Gastrocnemius medialis (tissue), 4 donors: ENCODE measurements around the gene MOCS2. TPM values are rescaled to one million over a fixed set of nuclear protein-coding genes. Genes with fewer than 3 reads are reported as not detected.

Experiments
- ATAC-seq, 2 donors: fragments of 150-250 bp; one replicate each; pipeline ENCODE4 v1.9.1; 2016
- DNase-seq, 2 donors: peaks; one replicate each; pipeline ENCODE4 v3.0.0-alpha.2; 2019
- H3K27ac ChIP-seq, 4 donors: fragments of 200-600 bp; sonication (generic); 1 replicate in 1 of 4; 2 replicates in 3 of 4; pipeline ENCODE4 v1.5.1; 2016 to 2018; ENCODE audit warnings: mild to moderate bottlenecking in 2 of 4, moderate library complexity in 1 of 4
- H3K27me3 ChIP-seq, 3 donors: fragments of 200-600 bp; sonication (generic) in 2 of 3; 1 replicate in 1 of 3; 2 replicates in 2 of 3; pipeline versions ENCODE4 v1.5.1 to v1.6.0; 2016 to 2019; ENCODE audit warnings: mild to moderate bottlenecking in 1 of 3, moderate library complexity in 1 of 3
- H3K36me3 ChIP-seq, 2 donors: fragments of 200-600 bp; sonication (generic) in 1 of 2; one replicate each; pipeline ENCODE4 v1.5.1; 2017 to 2018
- H3K4me1 ChIP-seq, 2 donors: fragments of 200-600 bp; sonication (generic) in 1 of 2; one replicate each; pipeline ENCODE4 v1.5.1; 2016 to 2017; ENCODE audit warnings: mild to moderate bottlenecking in 2 of 2
- H3K4me3 ChIP-seq, 4 donors: fragments of 200-600 bp; sonication (generic) in 3 of 4; 1 replicate in 1 of 4; 2 replicates in 3 of 4; pipeline ENCODE4 v1.5.1; 2016 to 2019; ENCODE audit warnings: mild to moderate bottlenecking in 2 of 4
- H3K9me3 ChIP-seq, 3 donors: fragments of 200-600 bp; sonication (generic) in 2 of 3; 1 replicate in 1 of 3; 2 replicates in 2 of 3; pipeline ENCODE4 v1.5.1; 2016 to 2019
- POLR2A ChIP-seq, 2 donors: fragments of 450-650 bp; IDR thresholded peaks; one replicate each; pipeline ENCODE4 v1.6.1; 2017; ENCODE audit warnings: antibody characterized with exemption in 2 of 2, mild to moderate bottlenecking in 2 of 2, moderate library complexity in 2 of 2
- in situ Hi-C, 4 donors: fragments of 200-750 bp; cut with MboI; loops; one replicate each; pipeline versions ENCODE4 v1.15.0 to v1.8.0; 2017; ENCODE audit warnings: low sequenced_read_pairs in 4 of 4
- intact Hi-C: fragments of 100-400 bp; cut with DNase I; formaldehyde crosslinking; loops from one replicate; pipeline ENCODE4 v1.15.1; 2023; ENCODE audit warnings: low total_unique reads
- total RNA-seq, 4 donors: library from RNA; depleted of rRNA; stranded (reverse); fragments of >200 nt; gene quantifications; one replicate each; pipeline versions ENCODE4 v1.1.0 to v1.2.3, GENCODE V29; 2016
- TF ChIP-seq, protein P1 (sequence below), 5 experiments: fragments of 450-650 bp in 3 of 5; fragments of 200-600 bp in 2 of 5; sonication (generic) in 2 of 5; IDR thresholded peaks in 4 of 5; conservative IDR thresholded peaks in 1 of 5; 1 replicate in 4 of 5; 2 replicates in 1 of 5; pipeline ENCODE4 v1.5.1; 2016 to 2019; ENCODE audit warnings: antibody characterized with exemption in 5 of 5, mild to moderate bottlenecking in 3 of 5, moderate library complexity in 3 of 5

The MOCS2 gene, protein sequence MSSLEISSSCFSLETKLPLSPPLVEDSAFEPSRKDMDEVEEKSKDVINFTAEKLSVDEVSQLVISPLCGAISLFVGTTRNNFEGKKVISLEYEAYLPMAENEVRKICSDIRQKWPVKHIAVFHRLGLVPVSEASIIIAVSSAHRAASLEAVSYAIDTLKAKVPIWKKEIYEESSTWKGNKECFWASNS
- 10 to 100 TPM; 32.0 to 58.6 (median 53.1) TPM for total RNA-seq

DNA sequence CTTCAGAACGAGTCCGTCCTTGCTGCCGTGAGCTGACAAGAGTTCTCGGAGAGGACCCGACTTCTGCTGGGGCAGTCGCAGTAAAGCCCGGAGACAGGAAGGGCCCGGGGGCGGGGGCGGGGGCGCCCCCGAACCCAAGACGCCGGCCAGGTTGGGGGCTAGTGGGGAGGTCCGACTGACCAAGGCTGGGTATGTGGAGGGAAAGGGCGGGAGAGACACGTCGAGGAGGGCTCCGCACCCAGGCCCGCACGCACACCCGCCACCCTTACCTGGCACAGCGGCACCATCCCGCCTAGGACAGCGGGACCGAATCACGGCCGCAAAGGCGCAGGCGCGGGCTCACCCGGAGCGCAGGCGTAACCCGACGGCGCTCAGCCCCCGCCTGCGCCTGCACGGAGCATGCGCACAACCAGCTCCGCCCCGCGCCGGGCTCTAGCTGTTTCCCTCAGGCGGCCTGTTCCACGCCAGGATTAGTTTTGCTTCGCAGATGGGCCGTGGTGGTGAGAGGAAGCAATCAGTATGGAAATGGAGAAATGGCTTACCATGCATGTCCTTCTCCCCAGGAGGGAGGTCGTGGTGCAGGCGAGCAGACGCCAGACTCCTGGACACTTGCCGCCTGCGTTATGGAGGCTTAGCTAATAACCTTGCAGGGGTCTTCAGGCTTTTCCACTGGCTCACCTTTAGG lies at the start of gene MOCS2:
MOCS2 (minus strand) TSS at position 315 of the 685 bp plus-strand sequence. CDS start 2,583 bp downstream, outside the sequence.
- Histone ChIP-seq H3K9me3 (no peaks in the 10 kb centered on the region), H3K27ac (peak within 1 kb of the TSS; percentile 80 to 88 (median 86)), H3K36me3 (peaks cover 0 to 5% of the 10 kb centered on the region in 2 donors), H3K4me3 (peak within 1 kb of the TSS; percentile 72 to 87 (median 82)), H3K27me3 (no peaks in the 10 kb centered on the region), H3K4me1 (peaks cover 18 to 20% of the 10 kb centered on the region in 2 donors)
- DNase-seq (peak; percentile 77 to 86), ATAC-seq (peak; percentile 92 to 95)
- peak; percentile 59 to 63 for TF ChIP-seq POLR2A (IDR thresholded peaks at IDR 0.05)
- TF ChIP-seq, protein P1, sequence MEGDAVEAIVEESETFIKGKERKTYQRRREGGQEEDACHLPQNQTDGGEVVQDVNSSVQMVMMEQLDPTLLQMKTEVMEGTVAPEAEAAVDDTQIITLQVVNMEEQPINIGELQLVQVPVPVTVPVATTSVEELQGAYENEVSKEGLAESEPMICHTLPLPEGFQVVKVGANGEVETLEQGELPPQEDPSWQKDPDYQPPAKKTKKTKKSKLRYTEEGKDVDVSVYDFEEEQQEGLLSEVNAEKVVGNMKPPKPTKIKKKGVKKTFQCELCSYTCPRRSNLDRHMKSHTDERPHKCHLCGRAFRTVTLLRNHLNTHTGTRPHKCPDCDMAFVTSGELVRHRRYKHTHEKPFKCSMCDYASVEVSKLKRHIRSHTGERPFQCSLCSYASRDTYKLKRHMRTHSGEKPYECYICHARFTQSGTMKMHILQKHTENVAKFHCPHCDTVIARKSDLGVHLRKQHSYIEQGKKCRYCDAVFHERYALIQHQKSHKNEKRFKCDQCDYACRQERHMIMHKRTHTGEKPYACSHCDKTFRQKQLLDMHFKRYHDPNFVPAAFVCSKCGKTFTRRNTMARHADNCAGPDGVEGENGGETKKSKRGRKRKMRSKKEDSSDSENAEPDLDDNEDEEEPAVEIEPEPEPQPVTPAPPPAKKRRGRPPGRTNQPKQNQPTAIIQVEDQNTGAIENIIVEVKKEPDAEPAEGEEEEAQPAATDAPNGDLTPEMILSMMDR (IDR thresholded peaks at IDR 0.05 in 4 of 5, conservative IDR thresholded peaks at IDR 0.05 in 1 of 5): no peak
- intact Hi-C loops (loop anchor here (5.0 kb wide), 1 partner anchor 307 kb away; no protein-coding TSS in a partner anchor), in situ Hi-C loops (no loop called here)

DNA sequence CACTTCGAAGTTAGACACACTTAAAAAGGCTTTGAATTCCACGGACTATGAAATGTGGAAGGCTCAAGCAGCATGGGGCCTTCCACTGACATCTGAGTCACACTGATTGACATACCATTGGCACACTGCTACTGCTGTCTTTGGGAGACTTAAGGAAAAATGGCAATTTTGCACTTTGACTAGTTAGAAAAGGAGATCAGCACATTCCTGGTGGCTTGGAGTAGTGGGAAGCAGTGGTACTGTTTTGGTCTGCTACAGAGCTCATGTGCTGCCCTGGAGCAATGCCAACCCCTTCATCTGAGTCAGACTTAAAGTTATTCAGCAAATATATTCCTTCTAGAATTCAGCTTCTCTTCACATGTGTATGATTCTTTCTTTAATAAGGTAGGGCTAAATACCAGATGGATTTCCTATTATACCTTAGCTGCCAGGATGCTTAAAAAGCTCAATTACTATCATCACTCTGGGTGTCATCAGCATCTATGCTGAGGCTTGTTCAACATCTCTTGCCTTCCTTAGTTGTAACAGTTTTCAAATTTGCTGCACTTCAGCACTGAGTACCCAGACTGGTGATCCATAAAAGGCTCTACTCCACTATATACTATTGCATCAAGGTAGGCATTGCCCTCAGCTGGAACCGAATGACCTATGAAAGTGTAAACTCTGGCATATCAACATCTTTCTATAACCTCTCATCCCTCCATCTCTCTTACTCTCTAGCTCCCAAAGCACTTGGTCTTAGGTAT lies 42.3 kb upstream of the MOCS2 start:
- intact Hi-C loops (no loop called here), in situ Hi-C loops (loop anchor here (25.0 kb wide), 3 partner anchors 285 to 1085 kb away; no protein-coding TSS in a partner anchor)
- H3K36me3 ChIP-seq: no peaks in the 10 kb centered on the region
- no peak overlapping the region for H3K27ac ChIP-seq
- no peak for ATAC-seq
- H3K4me3 ChIP-seq: no peak overlapping the region
- no peaks in the 10 kb centered on the region for H3K9me3 ChIP-seq
- H3K4me1 ChIP-seq: no peaks in the 10 kb centered on the region
- no peak for DNase-seq
- no peaks in the 10 kb centered on the region for H3K27me3 ChIP-seq
- TF ChIP-seq, protein P1 (IDR thresholded peaks at IDR 0.05 in 4 of 5, conservative IDR thresholded peaks at IDR 0.05 in 1 of 5): no peak

DNA sequence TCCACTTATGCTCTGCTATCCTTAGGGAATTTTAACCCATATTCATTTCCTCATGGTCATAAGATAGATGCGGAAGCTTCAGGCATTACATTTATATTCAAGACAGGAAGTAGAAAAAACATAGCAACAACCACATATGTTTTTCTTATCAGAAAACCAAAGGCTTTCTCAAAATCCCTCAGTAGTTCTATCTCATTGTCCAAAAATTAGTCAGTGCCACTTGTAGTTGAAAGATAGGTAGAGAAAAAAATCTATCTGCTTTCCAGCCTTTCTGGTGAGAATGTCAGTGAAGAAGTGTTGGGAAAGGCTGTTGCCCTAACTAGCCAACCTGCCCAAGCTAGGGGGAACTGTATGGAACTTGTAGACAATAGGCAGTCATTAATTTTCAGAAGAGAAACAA lies 23.5 kb upstream of the MOCS2 start:
- in situ Hi-C loops (no loop called here), intact Hi-C loops (no loop called here)
- Histone ChIP-seq H3K9me3 (no peaks in the 10 kb centered on the region), H3K4me3 (no peak overlapping the region), H3K36me3 (no peaks in the 10 kb centered on the region), H3K27ac (no peak overlapping the region), H3K4me1 (no peaks in the 10 kb centered on the region), H3K27me3 (no peaks in the 10 kb centered on the region)
- no peak for DNase-seq
- TF ChIP-seq POLR2A (IDR thresholded peaks at IDR 0.05): no peak
- TF ChIP-seq, protein P1 (IDR thresholded peaks at IDR 0.05 in 4 of 5, conservative IDR thresholded peaks at IDR 0.05 in 1 of 5): no peak
- ATAC-seq: no peak

DNA sequence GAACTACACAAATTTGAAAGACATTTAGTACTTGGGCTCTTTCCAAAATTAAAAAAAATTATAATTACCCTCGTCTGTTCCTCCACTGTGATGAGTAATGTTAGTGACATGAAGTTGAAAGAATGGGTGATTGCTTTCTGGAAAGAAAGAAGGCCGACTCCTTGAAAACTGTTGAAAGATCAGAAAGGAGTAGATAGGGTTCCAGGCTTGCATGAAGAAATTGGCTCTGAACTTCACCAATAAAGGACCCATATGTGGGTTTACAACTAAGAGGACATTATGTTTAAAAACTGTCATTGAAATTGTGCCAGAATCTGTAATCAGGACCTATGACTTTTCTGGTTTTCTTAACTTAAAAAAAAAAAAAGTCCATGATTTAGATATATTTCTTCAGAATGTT lies 20.7 kb upstream of the MOCS2 start:
- DNase-seq: no peak
- TF ChIP-seq, protein P1 (IDR thresholded peaks at IDR 0.05 in 4 of 5, conservative IDR thresholded peaks at IDR 0.05 in 1 of 5): no peak
- no peak for TF ChIP-seq POLR2A (IDR thresholded peaks at IDR 0.05)
- no peak for ATAC-seq
- Histone ChIP-seq H3K4me3 (no peak overlapping the region), H3K27ac (no peak overlapping the region), H3K36me3 (no peaks in the 10 kb centered on the region), H3K4me1 (no peaks in the 10 kb centered on the region), H3K27me3 (no peaks in the 10 kb centered on the region), H3K9me3 (no peaks in the 10 kb centered on the region)
- intact Hi-C loops: no loop called here
- in situ Hi-C loops: no loop called here
